Activated CD8-positive, alpha-beta T cell treated with anti-CD3 and anti-CD28 coated beads, Interleukin-2, amount 10 ng/mL, durations not matched to agents 7 days and 5 days (primary cell): ENCODE measurements around the gene CCL2. TPM values are rescaled to one million over a fixed set of nuclear protein-coding genes. Genes with fewer than 3 reads are reported as not detected.
"Not testable (repeated sequence)": the region's sequence is repeated elsewhere in the genome, so short reads cannot be mapped to it uniquely, and the experiment has no call there.

ENCODE experiments used
- ATAC-seq: fragments of 150-1000 bp; cut with Tn5 transposase; one replicate; pipeline ENCODE4 v1.10.0; 2021; ENCODE audit warnings: moderate library complexity
- CTCF ChIA-PET: fragments of 350-600 bp; sonication (Branson Sonifier 250); formaldehyde crosslinking; loops from one replicate; lab custom pipeline; 2021; ENCODE audit warnings: antibody characterized with exemption; lab: Charles Lee
- POLR2A ChIA-PET: fragments of 350-600 bp; sonication (Branson Sonifier 250); formaldehyde crosslinking; loops from one replicate; lab custom pipeline; 2021; ENCODE audit warnings: antibody characterized with exemption; lab: Charles Lee
- DNase-seq: peaks from one replicate; pipeline ENCODE4 v3.0.0-alpha.2; 2020
- H3K27ac Mint-ChIP-seq: one replicate; pipeline ENCODE4 v1.8.0; 2021; ENCODE audit warnings: mild to moderate bottlenecking, mixed read lengths
- H3K27me3 Mint-ChIP-seq: one replicate; pipeline ENCODE4 v1.8.0; 2021; ENCODE audit warnings: low read depth, mixed read lengths
- H3K36me3 Mint-ChIP-seq: one replicate; pipeline ENCODE4 v1.8.0; 2021; ENCODE audit warnings: low read depth, mixed read lengths
- H3K4me1 Mint-ChIP-seq: one replicate; pipeline ENCODE4 v1.8.0; 2021; ENCODE audit warnings: low read depth, mixed read lengths
- H3K4me3 Mint-ChIP-seq: one replicate; pipeline ENCODE4 v1.8.0; 2021; ENCODE audit warnings: mild to moderate bottlenecking, mixed read lengths
- H3K9me3 Mint-ChIP-seq: one replicate; pipeline ENCODE4 v1.8.0; 2022; ENCODE audit warnings: mixed read lengths; ENCODE audit not compliant: insufficient read depth
- total RNA-seq, 2 experiments: library from RNA; stranded (reverse); gene quantifications; one replicate each; pipeline ENCODE4 v1.2.3, GENCODE V29; 2021

Gene CCL2
- total RNA-seq, 2 experiments from 2014 or later: not detected

- ATAC-seq (no peak), DNase-seq (no peak)
- H3K27me3 Mint-ChIP-seq: peaks cover 26% of the 10 kb centered on the region
- no peak overlapping the region for H3K4me3 Mint-ChIP-seq
- H3K36me3 Mint-ChIP-seq: no peaks in the 10 kb centered on the region
- H3K9me3 Mint-ChIP-seq: no peaks in the 10 kb centered on the region
- ChIA-PET CTCF (interaction anchor here (1.5 kb wide), 1 partner anchor 135 kb away, joined by 3 read pairs; no protein-coding TSS in a partner anchor), POLR2A (no interaction called here)
- no peak overlapping the region for H3K27ac Mint-ChIP-seq
- no peaks in the 10 kb centered on the region for H3K4me1 Mint-ChIP-seq
These were observed 28.9 kb upstream of the CCL2 start for GRCh38 chr17:34226011-34226743.

- no peak for ATAC-seq
- H3K4me1 Mint-ChIP-seq: no peaks in the 10 kb centered on the region
- no peaks in the 10 kb centered on the region for H3K9me3 Mint-ChIP-seq
- ChIA-PET POLR2A (no interaction called here), CTCF (interaction anchor here (1.5 kb wide), 1 partner anchor 134 kb away, joined by 3 read pairs; no protein-coding TSS in a partner anchor)
- H3K27ac Mint-ChIP-seq: no peak overlapping the region
- no peak for DNase-seq
- H3K4me3 Mint-ChIP-seq: no peak overlapping the region
- H3K36me3 Mint-ChIP-seq: no peaks in the 10 kb centered on the region
- H3K27me3 Mint-ChIP-seq: peaks cover 23% of the 10 kb centered on the region
These were observed 28.4 kb upstream of the CCL2 start for GRCh38 chr17:34226744-34227034.

DNA sequence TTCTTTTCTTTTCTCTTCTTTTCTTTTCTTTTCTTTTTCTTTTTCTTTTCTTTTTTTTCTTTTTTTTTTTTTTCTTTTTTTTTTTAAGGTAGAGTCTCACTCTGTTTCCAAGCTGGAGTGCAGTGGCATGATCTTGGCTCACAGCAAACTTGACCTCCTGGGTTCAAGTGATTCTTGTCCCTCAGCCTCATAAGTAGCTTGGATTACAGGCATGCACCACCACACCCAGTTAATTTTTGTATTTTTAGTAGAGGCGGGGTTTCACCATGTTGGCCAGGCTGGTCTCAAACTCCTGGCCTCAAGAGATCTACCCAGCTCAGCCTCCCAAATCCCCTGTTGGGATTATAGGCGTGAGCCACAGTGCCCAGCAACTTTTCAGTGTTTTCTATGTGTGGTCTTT lies 27.8 kb upstream of the CCL2 start:
- H3K36me3 Mint-ChIP-seq, H3K9me3 Mint-ChIP-seq, POLR2A ChIA-PET, H3K4me3 Mint-ChIP-seq, DNase-seq, ATAC-seq, H3K4me1 Mint-ChIP-seq, H3K27ac Mint-ChIP-seq: not testable (repeated sequence)
- peaks cover 18% of the 10 kb centered on the region for H3K27me3 Mint-ChIP-seq
- CTCF ChIA-PET: interaction anchor here (1.5 kb wide), 1 partner anchor 134 kb away, joined by 3 read pairs; no protein-coding TSS in a partner anchor

DNA sequence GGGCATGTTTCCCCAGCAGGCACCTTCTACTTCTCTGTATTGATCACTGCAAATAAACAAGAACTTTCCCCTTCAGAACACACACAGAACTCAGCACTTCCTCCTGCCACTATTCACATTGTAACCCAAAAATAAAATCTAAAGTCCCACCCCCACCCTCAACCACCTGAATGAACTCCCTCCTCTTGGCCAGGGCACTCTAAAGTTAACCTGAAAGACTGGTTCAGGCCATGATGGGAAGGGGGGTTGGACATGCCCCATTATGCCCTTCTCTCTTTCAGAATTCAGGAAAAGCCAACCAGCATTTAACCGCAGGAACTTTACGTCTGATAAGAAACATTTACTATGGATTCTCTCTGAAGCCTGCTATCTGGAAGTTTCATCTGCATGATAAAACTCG lies 27.4 kb upstream of the CCL2 start:
- CTCF ChIA-PET: no interaction called here

GRCh38 chr17:34228781-34229180 lies 26.3 kb upstream of the CCL2 start:
- POLR2A ChIA-PET: interaction anchor here (0.6 kb wide), 1 partner anchor 450 kb away, joined by 5 read pairs; no protein-coding TSS in a partner anchor
- no peaks in the 10 kb centered on the region for H3K9me3 Mint-ChIP-seq
- no peak for ATAC-seq

More for the DNA sequence above, 27.4 kb upstream of the CCL2 start:
- DNase-seq (no peak), ATAC-seq (no peak)
- Mint-ChIP-seq H3K27me3 (peaks cover 21% of the 10 kb centered on the region), H3K4me3 (no peak overlapping the region), H3K27ac (no peak overlapping the region), H3K36me3 (no peaks in the 10 kb centered on the region), H3K4me1 (no peaks in the 10 kb centered on the region), H3K9me3 (no peaks in the 10 kb centered on the region)
- POLR2A ChIA-PET: no interaction called here

DNA sequence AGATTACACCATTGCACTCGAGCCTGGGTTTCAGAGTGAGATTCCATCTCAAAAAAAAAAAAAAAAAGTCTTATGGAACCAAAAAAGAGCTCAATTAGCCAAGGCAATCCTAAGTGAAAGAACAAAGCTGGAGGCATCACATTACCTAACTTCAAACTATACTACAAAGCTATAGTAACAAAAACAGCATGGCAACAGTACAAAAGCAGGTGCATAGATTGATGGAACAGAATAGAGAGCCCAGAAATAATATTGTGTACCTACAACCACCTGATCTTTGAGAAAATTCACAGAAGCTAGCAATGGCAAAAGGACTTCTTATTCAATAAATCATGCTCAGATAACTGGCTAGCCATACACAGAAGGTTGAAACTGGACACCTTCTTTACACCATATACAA lies 24.7 kb upstream of the CCL2 start:
- ChIA-PET CTCF (no interaction called here), POLR2A (no interaction called here)
- H3K4me1 Mint-ChIP-seq: no peaks in the 10 kb centered on the region

More at GRCh38 chr17:34228781-34229180, 26.3 kb upstream of the CCL2 start:
- CTCF ChIA-PET: no interaction called here
- Mint-ChIP-seq H3K27ac (no peak overlapping the region), H3K4me3 (no peak overlapping the region), H3K27me3 (peaks cover 23% of the 10 kb centered on the region), H3K4me1 (no peaks in the 10 kb centered on the region), H3K36me3 (no peaks in the 10 kb centered on the region)
- DNase-seq: no peak

GRCh38 chr17:34234616-34235015 lies 20.5 kb upstream of the CCL2 start:
- no peak for ATAC-seq
- Mint-ChIP-seq H3K36me3 (no peaks in the 10 kb centered on the region), H3K4me1 (no peaks in the 10 kb centered on the region), H3K27me3 (peaks cover 14% of the 10 kb centered on the region), H3K9me3 (no peaks in the 10 kb centered on the region), H3K27ac (no peak overlapping the region), H3K4me3 (no peak overlapping the region)
- ChIA-PET CTCF (no interaction called here), POLR2A (no interaction called here)
- DNase-seq: no peak

More for the DNA sequence above, 24.7 kb upstream of the CCL2 start:
- Mint-ChIP-seq H3K4me3 (no peak overlapping the region), H3K9me3 (no peaks in the 10 kb centered on the region), H3K36me3 (no peaks in the 10 kb centered on the region), H3K27me3 (peaks cover 24% of the 10 kb centered on the region), H3K27ac (no peak overlapping the region)
- ATAC-seq (no peak), DNase-seq (no peak)

DNA sequence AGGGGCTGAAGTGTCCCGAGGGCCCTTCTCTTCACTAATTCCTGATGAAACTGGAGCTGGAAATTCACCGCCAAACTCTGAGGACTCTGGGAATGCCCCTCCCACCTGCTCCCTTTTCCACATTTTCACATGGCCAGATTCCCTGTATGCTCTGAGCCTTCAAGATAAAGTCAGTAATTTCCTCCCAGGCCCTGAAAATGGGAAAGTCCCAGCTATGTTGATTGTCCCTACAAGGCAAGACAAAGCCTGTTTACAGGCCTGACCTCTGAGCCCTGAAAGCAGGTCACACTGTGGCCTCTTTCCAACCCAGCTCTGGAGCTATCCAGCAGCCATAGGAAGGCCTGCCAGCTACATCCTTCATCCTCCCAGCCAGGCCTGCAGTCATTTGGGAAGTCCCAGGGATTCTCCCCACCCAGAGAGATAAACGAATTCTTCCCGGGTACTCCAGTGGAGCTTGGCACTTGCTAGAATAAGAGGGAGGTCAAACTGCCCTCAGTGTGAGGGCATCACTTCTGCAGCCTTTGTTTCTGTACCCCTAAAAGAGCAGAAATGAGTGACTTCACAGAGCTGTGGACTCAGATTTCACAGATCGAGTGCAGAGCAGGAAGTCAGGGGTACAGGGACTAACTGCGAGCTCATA lies 19.6 kb upstream of the CCL2 start:
- ChIA-PET POLR2A (no interaction called here), CTCF (interaction anchor here (0.8 to 1.6 kb wide), 3 partner anchors 12 to 125 kb away, joined by 3 to 9 read pairs (median 4); no protein-coding TSS in a partner anchor)
- Mint-ChIP-seq H3K27ac (no peak overlapping the region), H3K4me3 (no peak overlapping the region), H3K27me3 (peaks cover 16% of the 10 kb centered on the region), H3K9me3 (no peaks in the 10 kb centered on the region), H3K4me1 (no peaks in the 10 kb centered on the region), H3K36me3 (no peaks in the 10 kb centered on the region)
- DNase-seq: no peak
- ATAC-seq: no peak

GRCh38 chr17:34236281-34236892 lies 18.7 kb upstream of the CCL2 start:
- Mint-ChIP-seq H3K4me3 (no peak overlapping the region), H3K9me3 (no peaks in the 10 kb centered on the region), H3K27me3 (peaks cover 15% of the 10 kb centered on the region), H3K27ac (no peak overlapping the region), H3K36me3 (no peaks in the 10 kb centered on the region), H3K4me1 (no peaks in the 10 kb centered on the region)
- ATAC-seq (no peak), DNase-seq (no peak)
- CTCF ChIA-PET: interaction anchor here (0.8 to 1.6 kb wide), 3 partner anchors 13 to 125 kb away, joined by 3 to 9 read pairs (median 4); no protein-coding TSS in a partner anchor
- POLR2A ChIA-PET: no interaction called here

- Mint-ChIP-seq H3K4me3 (no peak overlapping the region), H3K27ac (no peak overlapping the region), H3K36me3 (no peaks in the 10 kb centered on the region), H3K9me3 (no peaks in the 10 kb centered on the region), H3K4me1 (no peaks in the 10 kb centered on the region), H3K27me3 (peaks cover 17% of the 10 kb centered on the region)
- POLR2A ChIA-PET: no interaction called here
- CTCF ChIA-PET: no interaction called here
- ATAC-seq: no peak
- DNase-seq: no peak
These were observed 17.6 kb upstream of the CCL2 start for GRCh38 chr17:34237458-34237857.

DNA sequence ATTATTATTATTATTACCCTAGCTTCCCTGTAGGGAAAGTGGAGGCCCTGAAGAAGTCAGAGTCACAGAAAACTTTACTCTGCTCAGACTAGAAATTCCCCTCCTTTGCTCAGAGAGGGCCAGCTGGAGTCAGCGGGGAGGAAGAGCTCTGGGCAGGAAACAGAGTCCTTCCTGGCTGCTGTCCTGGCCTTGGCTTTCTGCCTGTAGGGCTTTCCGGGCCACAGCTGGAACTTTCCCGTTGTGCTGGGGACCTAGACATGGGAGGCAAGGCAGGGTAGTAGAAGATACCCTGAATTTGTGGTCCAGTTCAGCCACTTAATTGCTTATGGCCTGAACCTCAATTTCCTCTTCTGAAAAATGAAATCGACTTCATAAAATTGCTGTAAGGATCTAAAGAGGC lies 14.0 kb upstream of the CCL2 start:
- Mint-ChIP-seq H3K36me3 (no peaks in the 10 kb centered on the region), H3K4me1 (no peaks in the 10 kb centered on the region), H3K27me3 (peaks cover 12% of the 10 kb centered on the region), H3K27ac (no peak overlapping the region), H3K9me3 (no peaks in the 10 kb centered on the region), H3K4me3 (no peak overlapping the region)
- ChIA-PET POLR2A (interaction anchor here (0.6 kb wide), 1 partner anchor 18 kb away, joined by 3 read pairs; no protein-coding TSS in a partner anchor), CTCF (no interaction called here)
- no peak for ATAC-seq
- DNase-seq: no peak
